GM12892 (cell line): ENCODE measurements around the gene SH3GLB2.

Experiments used
- POLR2A ChIP-seq: IDR thresholded peaks from 2 replicates; pipeline ENCODE4 v1.6.1; 2011; ENCODE audit warnings: low read depth, low read length, control low read depth
- POLR2AphosphoS5 ChIP-seq: IDR thresholded peaks from 2 replicates; pipeline ENCODE4 v1.6.1; 2011; ENCODE audit warnings: low read depth, low read length, control low read depth
- TAF1 ChIP-seq: IDR thresholded peaks from 2 replicates; pipeline ENCODE4 v1.6.1; 2011; ENCODE audit warnings: low read depth, mild to moderate bottlenecking, control low read depth, low read length, borderline replicate concordance

DNA sequence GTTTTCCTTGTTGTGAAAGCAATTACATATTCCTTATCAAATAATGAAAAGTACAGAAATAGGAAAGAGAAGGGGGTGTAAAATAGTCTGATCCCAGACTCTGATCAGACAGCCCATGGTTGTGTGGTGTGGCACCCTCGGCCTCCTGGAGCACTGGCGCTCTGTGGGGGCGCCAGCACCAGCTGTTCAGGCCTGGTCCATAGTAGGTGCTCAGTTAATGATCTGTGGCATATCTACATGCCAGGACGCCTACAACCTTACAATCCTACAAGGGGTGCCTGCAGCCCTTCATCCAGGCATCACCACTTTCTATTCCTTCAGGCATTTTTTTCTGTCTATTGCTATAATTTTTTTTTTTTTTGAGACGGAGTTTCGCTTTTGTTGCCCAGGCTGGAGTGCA is 24.9 kb upstream of the SH3GLB2 start:
- TF ChIP-seq POLR2AphosphoS5 (no peak), POLR2A (no peak), TAF1 (no peak)
